ENCODE results near the gene HOXA1.

Gene HOXA1

GRCh38 chr7:27131390-27131819 is 35.6 kb upstream of the HOXA1 start:
- no peak for DNase-seq (ENCODE audit: low read depth in 3 of 3)

GRCh38 chr7:27130540-27131389 is 35.0 kb upstream of the HOXA1 start, which contains the start of gene HOXA4:
Gene HOXA4, minus strand, starts transcription at chr7:27130757. Its CDS starts 24 bp downstream, at chr7:27130733.
- DNase-seq (ENCODE audit: low read depth in 3 of 3): peak; percentile 45 to 68 (median 64)

GRCh38 chr7:27129729-27130539 is 34.1 kb upstream of the HOXA1 start:
- no peak for DNase-seq (ENCODE audit: low read depth in 3 of 3)

GRCh38 chr7:27128776-27129728 is 33.3 kb upstream of the HOXA1 start:
- DNase-seq (ENCODE audit: low read depth in 3 of 3): no peak

GRCh38 chr7:27128034-27128433 is 32.2 kb upstream of the HOXA1 start:
- no peak for DNase-seq (ENCODE audit: low read depth in 3 of 3)

- DNase-seq (ENCODE audit: low read depth in 3 of 3): no peak
These were observed 31.0 kb upstream of the HOXA1 start for GRCh38 chr7:27126596-27127327.

- no peak for DNase-seq (ENCODE audit: low read depth in 3 of 3)
These were observed 30.2 kb upstream of the HOXA1 start for GRCh38 chr7:27125986-27126394.

- DNase-seq (ENCODE audit: low read depth in 3 of 3): no peak
These were observed 29.3 kb upstream of the HOXA1 start for GRCh38 chr7:27124902-27125689.

GRCh38 chr7:27124096-27124901 is 28.5 kb upstream of the HOXA1 start:
- DNase-seq (ENCODE audit: low read depth in 3 of 3): no peak

GRCh38 chr7:27123477-27124053 is 27.8 kb upstream of the HOXA1 start:
- DNase-seq (ENCODE audit: low read depth in 3 of 3): no peak

- no peak for DNase-seq (ENCODE audit: low read depth in 3 of 3)
These were observed 27.2 kb upstream of the HOXA1 start for GRCh38 chr7:27123007-27123476.

GRCh38 chr7:27122077-27122910 is 26.5 kb upstream of the HOXA1 start:
- DNase-seq (ENCODE audit: low read depth in 3 of 3): no peak

- no peak for DNase-seq (ENCODE audit: low read depth in 3 of 3)
These were observed 25.9 kb upstream of the HOXA1 start for GRCh38 chr7:27121684-27122076.

GRCh38 chr7:27119412-27119911 is 23.7 kb upstream of the HOXA1 start:
- DNase-seq (ENCODE audit: low read depth in 3 of 3): no peak

GRCh38 chr7:27118580-27118979 is 22.8 kb upstream of the HOXA1 start:
- DNase-seq (ENCODE audit: low read depth in 3 of 3): no peak

- DNase-seq (ENCODE audit: low read depth in 3 of 3): no peak
These were observed 22.2 kb upstream of the HOXA1 start for GRCh38 chr7:27117887-27118491.

Measured in stimulated activated CD4-positive, alpha-beta T cell treated with anti-CD3 and anti-CD28 coated beads, TNF-alpha, amount 100 ng/mL, for 48 hours (primary cell).